ENCODE results near the gene PHETA1. TPM values are rescaled to one million over a fixed set of nuclear protein-coding genes. Genes with fewer than 3 reads are reported as not detected.

PHETA1 gene
- total RNA-seq, 1 experiment from 2014 or later: 16.3 TPM

GRCh38 chr12:111320258-111321050 lies 48.4 kb downstream of the PHETA1 start:
- TF ChIP-seq CTCF (IDR thresholded peaks at IDR 0.05): no peak
- no peaks in the 10 kb centered on the region for H3K36me3 ChIP-seq (ENCODE audit: control insufficient read depth, insufficient read depth, low read length)
- H3K9me3 ChIP-seq (ENCODE audit: control insufficient read depth, insufficient read depth, low read depth, low read length): no peaks in the 10 kb centered on the region
- no peak for DNase-seq (ENCODE audit: low read depth, low spot score)
- in situ Hi-C loops (cut with HindIII; ENCODE audit: low pct_unique_long_range_greater_than_20kb, low sequenced_read_pairs) (no loop called here), intact Hi-C loops (cut with micrococcal nuclease; ENCODE audit: unreplicated experiment) (no loop called here)
- POLR2A ChIA-PET: no interaction called here
- no peaks in the 10 kb centered on the region for H3K27me3 ChIP-seq (ENCODE audit: control insufficient read depth, insufficient read depth, low read length)
- BruUV-seq (replicated peaks): no TSS peak
- H3K4me3 ChIP-seq (ENCODE audit: low read depth in 2 of 2, low read length in 2 of 2): no peak overlapping the region
- H3K27ac ChIP-seq (ENCODE audit: low read length): no peak overlapping the region
- 0 out of 2 replicates have a peak, but pooled peaks cover 3% of the 10 kb centered on the region for H3K4me1 ChIP-seq (ENCODE audit: control insufficient read depth, insufficient read depth, low read length)
- CTCF ChIA-PET: no interaction called here
- ATAC-seq: no peak

- in situ Hi-C loops (cut with HindIII; ENCODE audit: low pct_unique_long_range_greater_than_20kb, low sequenced_read_pairs) (no loop called here), intact Hi-C loops (cut with micrococcal nuclease; ENCODE audit: unreplicated experiment) (no loop called here)
- CTCF ChIA-PET: no interaction called here
- Histone ChIP-seq H3K27ac (ENCODE audit: low read length) (no peak overlapping the region), H3K27me3 (ENCODE audit: control insufficient read depth, insufficient read depth, low read length) (no peaks in the 10 kb centered on the region), H3K4me1 (ENCODE audit: control insufficient read depth, insufficient read depth, low read length) (no peaks in the 10 kb centered on the region), H3K36me3 (ENCODE audit: control insufficient read depth, insufficient read depth, low read length) (no peaks in the 10 kb centered on the region), H3K4me3 (ENCODE audit: low read depth in 2 of 2, low read length in 2 of 2) (no peak overlapping the region), H3K9me3 (ENCODE audit: control insufficient read depth, insufficient read depth, low read depth, low read length) (no peaks in the 10 kb centered on the region)
- TF ChIP-seq REST (IDR thresholded peaks at IDR 0.05; ENCODE audit: insufficient read depth in 1 of 2, low read depth in 2 of 2, low read length in 1 of 2): no peak
- no peak for TF ChIP-seq CTCF (IDR thresholded peaks at IDR 0.05)
- TF ChIP-seq POLR2AphosphoS5 (IDR thresholded peaks at IDR 0.05; ENCODE audit: low read depth, low read length): no peak
- no peak for TF ChIP-seq TCF7L2 (IDR thresholded peaks at IDR 0.05; ENCODE audit: low read depth, low read length)
- TF ChIP-seq SIN3A (IDR thresholded peaks at IDR 0.05; ENCODE audit: borderline replicate concordance, insufficient read depth, low read depth, low read length): no peak
- BruUV-seq (replicated peaks): no TSS peak
- no peak for ATAC-seq
- DNase-seq (ENCODE audit: low read depth, low spot score): no peak
- POLR2A ChIA-PET: no interaction called here
Measured at GRCh38 chr12:111319600-111320257, 49.2 kb downstream of the PHETA1 start.

Data from Panc1 (cell line).